ENCODE results near the gene ATP6V0E2.

- TF ChIP-seq CTCF (conservative IDR thresholded peaks at IDR 0.05; ENCODE audit: low read depth, low read length) (no peak), EZH2 (IDR thresholded peaks at IDR 0.05; ENCODE audit: borderline replicate concordance, low read depth, low read length, poor library complexity, severe bottlenecking) (no peak)
These were observed 6.2 kb downstream of the ATP6V0E2 start for GRCh38 chr7:149879766-149880637.

Measured in A673 (cell line).